NCI-H2196 (cell line): ENCODE measurements around the gene MFSD1.

Experiments used
- DNase-seq: peaks from one replicate; lab custom pipeline; 2025; ENCODE audit not compliant: unreplicated experiment; lab: John Stamatoyannopoulos, UW

Gene MFSD1, protein sequence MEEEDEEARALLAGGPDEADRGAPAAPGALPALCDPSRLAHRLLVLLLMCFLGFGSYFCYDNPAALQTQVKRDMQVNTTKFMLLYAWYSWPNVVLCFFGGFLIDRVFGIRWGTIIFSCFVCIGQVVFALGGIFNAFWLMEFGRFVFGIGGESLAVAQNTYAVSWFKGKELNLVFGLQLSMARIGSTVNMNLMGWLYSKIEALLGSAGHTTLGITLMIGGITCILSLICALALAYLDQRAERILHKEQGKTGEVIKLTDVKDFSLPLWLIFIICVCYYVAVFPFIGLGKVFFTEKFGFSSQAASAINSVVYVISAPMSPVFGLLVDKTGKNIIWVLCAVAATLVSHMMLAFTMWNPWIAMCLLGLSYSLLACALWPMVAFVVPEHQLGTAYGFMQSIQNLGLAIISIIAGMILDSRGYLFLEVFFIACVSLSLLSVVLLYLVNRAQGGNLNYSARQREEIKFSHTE

DNA sequence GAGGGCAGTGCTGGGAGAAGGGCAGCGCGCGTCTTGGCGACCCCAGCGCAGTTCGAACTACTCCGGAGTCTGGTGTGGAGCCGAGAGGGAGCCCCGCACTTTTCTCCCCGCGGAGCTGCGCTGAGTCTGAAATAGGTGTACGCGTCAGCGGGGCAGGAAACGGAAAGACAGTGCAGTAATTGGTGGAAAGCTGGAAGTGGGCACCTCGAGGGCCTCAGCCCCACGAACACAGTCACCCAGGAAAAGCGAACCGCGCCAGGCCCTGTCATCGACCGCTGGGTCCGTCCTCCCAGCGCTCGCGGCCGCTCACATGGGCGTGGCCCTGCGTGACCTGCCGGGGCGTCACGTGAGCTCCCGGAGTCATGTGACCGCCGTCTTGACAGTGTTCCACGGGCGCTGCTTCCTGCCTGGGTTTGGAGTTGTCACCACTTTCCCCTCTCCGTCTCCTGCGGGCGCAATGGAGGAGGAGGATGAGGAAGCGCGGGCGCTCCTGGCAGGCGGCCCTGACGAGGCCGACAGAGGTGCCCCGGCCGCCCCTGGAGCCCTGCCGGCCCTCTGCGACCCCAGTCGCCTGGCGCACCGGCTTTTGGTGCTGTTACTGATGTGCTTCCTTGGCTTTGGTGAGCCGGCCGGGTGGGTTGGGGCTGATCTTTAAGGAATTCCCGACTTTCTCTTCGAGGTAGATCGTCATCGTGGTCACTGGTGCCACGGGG, at the start of gene MFSD1:
Gene MFSD1 (plus strand): TSS at position 359 of the 713 bp plus-strand sequence. CDS start 99 bp downstream, at position 458.
- DNase-seq: peak; percentile 99

DNA sequence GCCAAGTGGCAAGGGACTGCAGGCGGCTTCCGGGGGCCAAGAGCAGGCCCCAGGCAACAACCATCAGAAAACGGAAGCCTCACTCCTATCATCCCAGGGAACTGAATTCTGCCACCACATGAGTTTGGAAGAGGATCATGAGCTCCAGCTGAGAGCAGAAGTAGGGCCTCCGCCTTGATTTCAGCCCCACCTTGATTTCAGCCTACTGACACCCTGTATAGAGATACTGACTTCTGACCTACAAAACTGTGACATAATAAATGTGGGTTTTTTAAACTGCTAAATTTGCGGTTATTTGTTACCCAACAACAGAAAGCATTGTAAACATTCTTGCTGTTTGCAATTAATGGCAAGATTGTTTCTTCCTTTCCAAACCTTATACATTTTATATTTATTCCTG, 48.0 kb upstream of the MFSD1 start:
- DNase-seq: no peak

DNA sequence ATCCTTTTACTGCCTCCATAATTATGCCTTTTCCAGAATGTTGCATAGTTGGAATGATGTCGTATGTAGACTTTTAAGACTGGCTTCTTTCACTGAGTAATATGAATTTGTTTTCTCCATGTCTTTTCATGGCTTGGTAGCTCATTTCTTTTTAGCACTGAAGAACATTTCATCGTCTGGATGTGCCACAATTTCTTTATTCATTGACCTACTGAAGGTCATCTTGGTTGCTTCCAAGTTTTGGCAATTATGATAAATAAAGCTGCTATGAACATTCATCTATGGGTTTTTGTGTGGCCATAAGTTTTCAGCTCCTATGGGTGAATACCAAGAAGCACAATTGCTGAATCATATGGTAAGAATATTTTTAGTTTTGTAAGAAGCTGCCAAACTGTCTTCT, 46.4 kb upstream of the MFSD1 start:
- no peak for DNase-seq

- no peak for DNase-seq
Measured at GRCh38 chr3:158761350-158761749, 40.5 kb upstream of the MFSD1 start.

DNA sequence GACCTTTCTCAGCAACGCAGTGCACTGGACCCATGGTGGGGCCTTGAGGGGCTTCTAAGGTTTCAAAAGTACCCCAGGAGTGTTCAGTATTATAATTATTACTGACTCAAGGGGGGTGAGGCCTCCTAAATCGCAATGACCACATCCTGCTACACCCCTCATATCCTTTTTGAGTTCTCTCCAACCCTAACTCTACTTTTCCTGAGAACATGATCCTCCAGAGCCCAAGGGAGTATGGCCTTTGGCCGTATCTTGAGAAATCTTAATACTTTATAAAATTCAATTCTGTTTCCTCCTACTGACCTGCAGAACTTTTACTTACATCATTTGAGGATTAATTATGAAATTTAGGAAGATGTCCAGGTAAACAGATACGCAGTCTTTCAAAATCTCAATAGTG, 39.2 kb upstream of the MFSD1 start:
- no peak for DNase-seq

DNA sequence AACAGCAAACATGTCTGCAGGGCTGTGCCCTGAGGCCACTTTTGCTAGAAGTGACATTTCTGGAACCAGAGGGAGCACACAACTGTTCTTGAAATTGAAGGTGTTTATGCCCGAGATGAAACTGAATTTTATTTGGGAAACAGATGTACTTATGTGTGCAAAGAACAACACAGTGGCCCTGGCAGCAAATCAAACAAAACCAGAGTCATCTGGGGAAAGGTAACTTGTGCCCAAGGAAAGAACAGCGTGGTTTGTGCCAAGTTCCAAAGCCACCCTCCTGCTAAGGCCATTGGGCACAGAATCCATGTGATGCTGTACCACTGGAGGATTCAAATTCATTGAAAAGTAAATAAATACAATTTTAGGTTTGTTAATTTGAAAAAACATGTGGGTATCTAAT, 38.4 kb upstream of the MFSD1 start:
- DNase-seq: no peak

GRCh38 chr3:158765518-158766205, 36.2 kb upstream of the MFSD1 start:
- DNase-seq: no peak

- DNase-seq: no peak
Measured at GRCh38 chr3:158766364-158766763, 35.5 kb upstream of the MFSD1 start.

DNA sequence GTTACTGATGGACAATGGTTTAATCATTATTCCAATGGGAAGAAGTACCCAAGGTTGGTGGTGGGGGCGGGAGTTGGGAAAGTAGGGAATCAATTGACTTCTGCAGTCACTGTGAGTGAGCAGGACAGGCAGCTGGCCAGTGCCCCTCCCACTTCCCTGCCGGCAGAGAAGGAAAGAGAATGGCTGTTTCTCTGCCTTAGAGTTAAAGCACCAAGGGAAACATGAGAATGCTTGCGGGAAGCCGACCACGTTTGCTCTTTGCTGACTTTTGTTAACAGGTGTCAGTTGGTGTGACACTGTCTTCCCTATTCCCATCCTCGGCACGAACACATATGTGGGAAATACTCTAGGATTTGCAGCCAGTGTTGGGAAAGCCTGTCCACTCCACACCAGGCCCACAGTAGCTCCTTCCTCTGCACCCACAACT, 33.5 kb upstream of the MFSD1 start:
- DNase-seq: no peak

DNA sequence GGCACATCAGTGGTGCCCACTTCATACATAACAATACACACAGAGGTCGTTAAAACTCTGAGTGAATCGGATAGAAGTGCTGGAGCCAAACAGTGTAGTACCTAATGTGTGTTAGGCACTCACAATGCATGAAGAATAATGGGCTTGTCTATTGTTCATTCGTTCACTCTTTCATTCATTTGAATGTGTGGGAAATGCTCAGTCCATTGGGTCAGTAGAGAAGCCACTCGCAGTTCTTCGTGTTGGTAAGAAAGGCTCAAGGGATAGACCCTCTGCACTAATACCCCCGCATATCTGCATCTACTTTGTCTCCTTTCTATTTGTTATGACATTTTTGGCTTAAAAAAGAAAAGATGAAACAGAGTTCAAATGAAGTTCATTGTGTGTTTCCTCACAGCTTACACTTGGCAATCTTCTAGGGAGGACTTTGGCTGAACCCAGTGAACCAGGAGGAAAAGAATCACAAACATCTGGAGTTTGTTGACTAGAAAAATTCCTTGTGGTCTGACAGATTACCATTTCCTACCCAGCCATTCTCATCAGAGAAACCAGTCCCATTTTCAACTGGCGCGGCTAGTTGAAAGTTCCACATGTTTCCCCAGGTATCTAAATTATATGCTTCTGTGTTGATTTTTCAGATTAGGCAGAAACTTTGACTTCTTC, 32.8 kb upstream of the MFSD1 start:
- peak; percentile 40 for DNase-seq

GRCh38 chr3:158769549-158769948, 32.3 kb upstream of the MFSD1 start:
- DNase-seq: no peak

GRCh38 chr3:158769952-158770740, 31.7 kb upstream of the MFSD1 start:
- DNase-seq: no peak

- DNase-seq: no peak
Measured at GRCh38 chr3:158770741-158771350, 31.0 kb upstream of the MFSD1 start.

DNA sequence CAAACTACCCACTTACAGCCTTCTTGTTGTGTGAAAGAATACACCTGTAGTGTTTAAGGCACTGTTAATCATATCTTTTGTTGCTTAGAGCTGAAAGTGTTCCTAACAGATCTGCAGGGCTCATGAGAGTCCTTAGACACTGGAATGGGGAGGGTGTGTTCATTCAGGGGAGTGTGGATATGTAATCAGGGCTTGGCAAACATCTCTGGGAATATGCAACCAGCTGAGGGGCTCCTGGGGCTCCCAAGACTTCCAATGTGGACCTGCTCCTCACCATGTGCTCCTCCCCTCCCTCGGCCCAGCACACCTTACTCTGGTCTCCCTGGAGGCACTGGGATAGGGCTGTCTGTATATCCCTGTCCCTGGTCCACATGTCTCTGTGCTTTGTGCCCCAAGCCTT, 30.3 kb upstream of the MFSD1 start:
- DNase-seq: no peak

DNA sequence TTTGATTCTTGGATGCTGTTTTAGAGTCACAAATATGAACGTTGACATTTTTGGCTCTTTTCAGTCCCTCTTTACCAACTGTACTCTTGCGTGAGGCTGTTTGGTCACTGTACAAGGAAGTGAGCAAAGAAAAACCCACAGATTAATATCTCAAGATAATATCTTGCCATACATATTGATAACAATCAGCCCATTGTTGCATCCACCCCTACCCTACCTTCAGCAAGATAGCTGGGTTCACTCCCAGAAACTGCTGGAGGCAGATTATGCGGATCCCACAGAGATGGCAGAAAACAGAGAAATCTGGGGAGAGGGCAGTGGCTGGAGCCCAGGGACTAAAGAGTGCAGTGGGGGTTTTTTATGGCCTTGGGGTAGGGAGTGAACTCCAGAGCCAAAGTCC, 29.9 kb upstream of the MFSD1 start:
- no peak for DNase-seq

DNA sequence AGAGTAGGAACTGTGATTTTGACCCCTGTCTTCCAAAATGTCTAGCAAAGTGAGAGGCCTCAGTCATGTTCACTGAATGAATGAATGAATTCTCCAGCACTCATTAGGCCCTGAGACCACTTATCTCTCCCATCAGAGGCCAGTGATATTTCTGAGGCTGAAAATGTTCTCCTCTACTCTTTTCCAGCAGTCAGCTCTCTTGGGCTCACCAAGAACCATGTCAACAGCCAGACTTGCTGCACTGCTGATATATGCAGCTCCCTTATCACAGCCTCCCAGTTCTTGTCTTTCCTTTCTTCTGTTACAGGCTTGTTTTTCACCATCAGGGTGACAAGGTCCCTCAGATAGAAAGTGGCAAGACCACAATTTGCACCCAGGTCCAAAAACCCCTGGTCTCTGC, 28.7 kb upstream of the MFSD1 start:
- no peak for DNase-seq

DNA sequence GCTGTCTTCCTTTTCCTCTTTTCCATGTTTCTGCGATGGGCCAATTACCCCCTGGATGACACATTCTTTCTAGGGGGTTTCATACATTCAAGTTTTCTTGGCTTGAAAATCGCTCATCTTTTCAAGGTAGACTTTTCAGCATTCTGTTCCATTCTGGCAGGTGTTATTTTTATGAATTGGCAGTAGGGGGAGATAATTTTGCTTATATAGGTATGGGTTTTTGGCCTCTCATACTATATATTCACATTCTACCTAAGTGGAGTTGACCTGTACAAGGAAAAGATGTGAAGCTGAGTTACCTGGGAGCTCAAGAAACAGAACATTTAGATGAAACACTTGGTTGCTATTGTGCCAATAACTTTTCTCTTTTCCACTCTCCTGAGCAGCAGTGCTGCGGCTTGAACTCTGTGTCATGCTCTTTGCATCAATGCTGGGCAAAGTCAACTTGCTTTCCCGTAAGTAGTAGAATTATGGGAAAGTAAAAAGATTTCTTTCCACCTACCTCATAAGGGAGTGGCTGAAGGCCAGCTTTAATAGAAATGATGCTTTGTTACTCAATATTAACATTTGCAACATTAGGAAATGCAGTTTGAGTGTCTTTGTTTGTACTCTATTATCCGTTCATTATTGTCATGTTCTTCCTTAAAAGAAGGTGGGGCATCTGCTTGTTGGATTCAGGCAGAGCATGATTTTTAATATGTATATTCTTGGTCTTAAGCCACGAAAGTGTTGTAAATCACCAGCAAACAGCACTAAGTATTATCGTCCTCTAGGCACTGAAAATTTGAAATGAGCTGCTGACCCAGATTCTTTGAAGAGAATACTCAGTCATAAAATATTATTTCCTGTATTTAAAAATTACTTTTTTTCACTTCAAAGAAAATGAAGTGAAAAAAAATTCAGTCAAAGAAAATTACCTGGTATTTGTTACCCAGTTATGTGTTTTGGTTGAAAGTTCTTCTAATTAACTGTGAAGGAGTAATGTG, 27.7 kb upstream of the MFSD1 start:
- no peak for DNase-seq

GRCh38 chr3:158774965-158775364, 26.9 kb upstream of the MFSD1 start:
- no peak for DNase-seq
